AML-193 (cell line): Measurements from ENCODE around the gene ARHGEF6.

Experiments
- DNase-seq, 2 experiments: peaks; one replicate each; lab custom pipeline; 2025; lab: John Stamatoyannopoulos, UW

Gene ARHGEF6

DNA sequence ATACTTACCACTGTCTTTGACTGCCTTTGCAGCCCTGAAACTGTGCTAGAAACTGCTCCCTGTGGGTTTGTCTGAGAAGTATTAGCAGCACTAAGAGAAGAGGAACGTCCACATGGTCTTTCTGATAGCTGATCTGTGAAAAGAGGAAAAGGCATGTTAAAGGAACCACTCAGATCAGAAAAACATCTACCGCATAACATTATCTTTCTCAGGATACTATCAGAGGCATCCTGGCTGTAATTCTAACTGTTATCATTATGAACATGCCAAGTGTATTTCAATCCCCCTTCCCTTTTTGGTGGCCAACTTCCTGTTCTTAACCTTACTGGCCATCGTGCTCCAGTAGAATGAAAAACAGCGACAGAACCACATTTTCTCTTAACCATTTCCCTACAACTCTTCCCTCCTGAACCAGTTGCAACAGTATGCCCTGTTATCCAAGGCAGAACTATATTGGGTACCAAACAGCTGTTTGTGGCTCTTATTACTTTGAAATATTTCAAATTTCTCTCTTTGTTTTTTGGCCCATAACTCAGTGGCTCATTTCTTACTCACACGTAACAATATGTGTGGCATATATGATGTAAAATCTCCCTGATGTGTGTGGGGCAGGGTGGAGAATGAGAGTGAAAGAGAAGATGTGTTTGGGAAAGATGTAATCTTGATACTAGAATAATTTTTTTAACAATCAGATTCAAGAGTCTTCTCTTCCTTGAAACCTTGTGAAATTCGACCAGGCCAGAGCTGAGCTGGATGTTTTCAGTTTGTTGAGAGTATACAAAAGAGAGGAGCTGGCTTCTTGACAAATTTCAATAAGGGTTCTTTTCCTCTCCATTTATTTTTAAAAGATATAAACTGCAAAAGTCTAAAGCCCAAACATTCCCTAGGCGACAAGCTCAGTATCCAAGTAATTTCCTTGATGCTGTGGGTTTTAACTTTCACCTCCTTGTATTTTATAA lies 35.2 kb downstream of the ARHGEF6 start:
- peak; percentile 12 to 26 for DNase-seq

DNA sequence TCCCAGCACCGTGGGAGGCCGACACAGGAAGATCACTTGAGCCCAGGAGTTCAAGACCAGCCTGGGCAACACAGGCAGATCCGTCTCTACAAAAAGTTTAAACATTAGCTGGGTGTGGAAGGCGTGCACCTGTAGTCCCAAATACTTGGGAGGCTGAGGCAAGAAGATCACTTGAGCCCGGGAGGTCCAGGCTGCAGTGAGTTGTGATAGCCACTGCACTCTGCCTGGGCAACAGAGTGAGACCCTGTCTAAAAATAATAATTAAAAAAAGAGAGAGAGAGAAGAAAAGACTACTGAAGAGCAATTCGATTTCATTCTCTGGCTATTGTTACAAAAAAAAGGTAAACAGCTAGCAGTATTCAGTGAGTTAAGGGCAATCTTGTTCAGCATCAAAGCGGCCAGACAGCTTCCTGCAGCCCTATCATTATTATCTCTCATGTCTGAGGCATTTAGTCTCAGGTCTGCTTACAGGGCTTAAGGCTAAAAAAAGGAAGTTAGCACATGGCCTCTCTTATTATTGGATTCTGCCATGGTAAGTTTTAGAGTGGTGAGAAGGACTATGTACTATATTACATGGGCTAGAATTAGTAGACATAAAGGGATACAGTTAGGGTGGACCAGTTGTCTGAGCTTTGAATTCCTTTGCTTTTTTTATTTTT lies 37.9 kb downstream of the ARHGEF6 start:
- no peak for DNase-seq

DNA sequence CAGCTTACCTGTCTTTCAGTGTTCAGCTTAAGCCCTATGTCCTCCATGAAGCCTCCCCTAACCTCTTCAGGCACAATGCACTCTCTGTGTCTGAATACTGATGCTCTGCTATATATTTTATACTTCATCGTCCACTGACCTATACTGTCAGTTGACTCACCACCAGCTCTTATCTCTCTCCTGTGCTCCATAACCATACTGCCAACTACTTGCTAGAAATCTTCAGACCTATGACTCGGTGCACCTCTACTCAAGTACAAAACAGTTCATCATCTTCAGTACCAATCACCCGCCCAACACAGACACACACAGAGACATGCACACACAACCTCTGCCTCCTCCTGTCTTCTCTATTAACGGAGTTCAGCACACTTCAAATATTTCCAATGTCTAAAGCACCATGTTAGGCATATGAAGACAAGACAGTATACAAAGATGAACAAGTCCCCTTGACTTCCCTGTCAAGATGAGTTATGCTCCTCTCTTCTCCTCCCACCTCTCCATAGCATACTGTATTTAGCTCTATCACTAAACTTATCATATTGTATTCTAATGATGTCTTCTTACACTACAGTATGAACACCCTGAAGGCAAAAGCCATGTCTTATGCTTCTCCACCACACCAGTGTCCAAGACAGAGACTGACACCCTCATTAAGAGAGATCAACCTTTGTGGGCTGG lies 42.5 kb downstream of the ARHGEF6 start:
- no peak for DNase-seq

DNA sequence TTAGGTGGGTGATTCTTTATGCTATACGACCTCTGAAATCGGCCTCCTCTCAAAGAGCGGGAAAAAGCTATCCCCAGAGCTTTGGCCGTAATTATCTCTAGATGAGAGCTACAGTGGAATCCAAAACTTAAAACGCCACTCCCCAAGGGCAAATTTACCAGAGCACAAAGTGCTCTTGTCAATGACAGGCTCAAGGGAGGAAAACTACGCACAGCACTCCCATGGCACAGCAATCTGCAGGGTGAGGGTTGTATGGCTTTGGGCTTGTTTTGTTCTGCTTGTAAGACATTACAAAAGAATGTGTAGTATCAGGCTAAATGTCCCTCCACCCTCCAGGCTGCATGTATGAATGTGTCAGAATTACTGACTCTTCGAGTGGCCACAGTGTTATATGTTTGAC lies 44.0 kb downstream of the ARHGEF6 start:
- DNase-seq: no peak

DNA sequence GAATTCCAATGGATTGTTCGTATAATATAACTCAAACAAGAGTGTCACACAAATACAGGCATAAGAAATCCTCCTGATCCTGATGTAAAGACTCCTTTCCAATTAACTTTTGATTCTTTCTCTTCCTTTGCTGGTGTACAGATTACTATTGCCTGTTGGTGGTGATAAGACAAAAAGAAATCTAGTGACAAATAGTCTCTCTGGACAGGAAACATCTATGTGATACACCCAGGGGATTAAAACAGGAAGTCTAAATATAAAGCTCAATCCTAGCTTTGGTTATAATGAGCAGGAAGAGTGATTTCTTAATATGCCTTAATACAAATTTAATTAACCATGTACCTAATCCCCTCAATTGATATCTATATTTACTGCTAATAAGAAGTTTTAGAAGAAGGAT lies 45.1 kb downstream of the ARHGEF6 start:
- DNase-seq: no peak

DNA sequence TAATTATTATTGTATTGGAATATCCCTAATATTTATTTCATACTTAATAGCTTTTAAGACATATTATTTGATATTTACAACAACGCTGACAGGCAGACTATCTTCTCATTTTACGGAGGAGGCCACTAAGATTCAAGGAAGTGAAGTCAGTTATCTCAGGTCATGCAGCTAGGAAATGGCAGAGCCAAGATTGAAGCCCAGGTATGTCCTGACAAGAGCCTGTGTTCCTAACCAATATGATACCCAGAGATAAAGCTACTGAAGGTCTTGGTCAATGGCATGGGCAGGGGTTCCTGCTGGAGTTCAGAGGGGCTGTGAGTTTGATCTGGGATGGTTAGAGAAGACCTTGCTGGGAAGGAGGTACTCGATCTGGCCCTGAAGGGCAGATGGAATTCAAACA lies 47.1 kb downstream of the ARHGEF6 start:
- DNase-seq: no peak

DNA sequence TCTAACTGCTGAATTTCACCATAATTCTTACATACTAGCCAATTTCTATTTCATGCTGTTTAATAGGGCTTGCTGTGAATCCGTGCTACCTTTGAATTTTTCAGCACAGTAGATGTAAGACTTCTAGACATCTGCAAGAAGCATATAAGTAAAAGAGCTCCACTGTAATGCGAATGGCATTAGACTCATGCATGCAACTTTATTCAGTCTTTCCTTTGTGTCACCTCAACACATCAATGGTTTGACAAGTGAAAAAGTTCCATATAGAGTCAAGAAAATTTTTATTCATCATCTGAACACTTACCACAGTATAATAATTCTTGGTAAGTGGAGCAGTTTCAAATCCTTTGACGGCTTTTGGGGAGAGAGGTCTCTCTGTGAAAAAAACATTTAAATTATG lies 48.9 kb downstream of the ARHGEF6 start:
- no peak for DNase-seq

DNA sequence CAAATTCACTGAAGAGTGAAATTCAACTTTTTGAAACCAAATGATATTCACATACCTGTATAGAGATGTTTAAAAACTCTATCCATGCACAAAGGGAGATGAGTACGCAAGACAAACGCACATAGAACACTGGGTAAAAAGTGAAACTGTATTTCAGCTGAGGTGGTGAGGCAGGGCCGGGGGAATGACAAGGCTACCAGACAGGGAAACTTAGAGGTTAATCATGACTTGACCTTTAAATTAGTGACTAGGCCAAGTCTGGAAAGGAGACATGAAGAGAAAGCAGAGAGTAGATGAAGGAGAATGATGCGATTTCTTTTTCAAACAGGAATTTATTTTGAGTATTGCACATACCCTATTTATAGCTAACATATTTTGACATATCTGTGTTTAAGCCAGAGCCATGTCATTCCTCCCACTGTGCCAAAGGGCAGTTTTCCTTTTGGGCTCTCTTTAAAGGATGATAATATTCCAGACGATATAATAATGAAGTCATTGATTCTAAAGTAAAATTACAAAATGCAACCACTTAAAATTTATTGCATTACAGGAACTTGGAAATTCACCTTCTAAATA lies 49.4 kb downstream of the ARHGEF6 start:
- no peak for DNase-seq

DNA sequence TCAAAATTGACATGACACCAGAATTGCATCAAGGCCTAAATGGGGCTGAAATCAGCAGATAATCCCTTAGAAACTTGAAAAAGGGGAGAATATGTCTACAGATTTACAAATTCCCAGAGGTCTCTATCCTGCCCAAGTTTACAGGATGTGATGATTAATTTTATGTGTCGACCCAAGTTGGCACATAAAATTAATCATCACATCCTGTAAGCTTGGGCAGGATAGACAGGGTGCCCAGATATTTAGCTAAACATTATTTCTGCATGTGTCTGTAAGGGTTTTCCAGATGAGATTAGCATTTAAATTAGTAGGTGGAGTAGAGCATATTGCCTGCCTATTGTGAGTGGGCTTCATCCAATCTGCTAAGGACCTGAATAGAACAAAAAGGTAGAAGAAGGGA lies 52.3 kb downstream of the ARHGEF6 start:
- DNase-seq: no peak

DNA sequence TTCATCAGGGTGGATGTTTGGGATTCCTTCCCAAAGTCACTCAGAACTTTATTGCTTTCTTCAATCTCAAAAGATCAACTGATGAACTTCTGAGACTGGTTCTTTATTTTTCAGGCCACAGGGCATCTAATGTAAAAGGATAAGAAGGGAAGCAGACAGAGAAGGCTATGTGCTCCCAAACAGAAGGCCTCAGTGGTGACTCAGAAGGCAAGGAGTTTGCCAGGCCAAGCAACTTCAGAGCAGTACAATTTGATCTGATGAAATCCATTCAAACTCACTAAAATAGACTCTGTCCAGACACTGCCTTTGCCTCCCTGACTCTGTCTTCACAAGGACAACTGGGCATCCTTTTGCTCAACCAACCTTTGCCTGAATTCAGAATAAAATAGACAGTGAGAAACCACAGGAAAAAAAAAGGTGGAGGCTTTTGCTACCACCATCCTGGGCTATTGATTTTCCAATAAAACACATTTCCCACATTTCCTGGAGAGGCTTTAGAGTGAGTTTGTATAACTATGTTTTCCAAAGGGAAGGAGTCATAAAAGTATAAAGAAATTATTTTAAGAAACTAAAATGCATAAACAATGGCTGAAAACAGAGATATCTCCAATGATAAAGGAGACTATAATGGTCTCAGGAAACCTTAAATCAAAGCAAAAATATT lies 55.2 kb downstream of the ARHGEF6 start:
- no peak for DNase-seq

DNA sequence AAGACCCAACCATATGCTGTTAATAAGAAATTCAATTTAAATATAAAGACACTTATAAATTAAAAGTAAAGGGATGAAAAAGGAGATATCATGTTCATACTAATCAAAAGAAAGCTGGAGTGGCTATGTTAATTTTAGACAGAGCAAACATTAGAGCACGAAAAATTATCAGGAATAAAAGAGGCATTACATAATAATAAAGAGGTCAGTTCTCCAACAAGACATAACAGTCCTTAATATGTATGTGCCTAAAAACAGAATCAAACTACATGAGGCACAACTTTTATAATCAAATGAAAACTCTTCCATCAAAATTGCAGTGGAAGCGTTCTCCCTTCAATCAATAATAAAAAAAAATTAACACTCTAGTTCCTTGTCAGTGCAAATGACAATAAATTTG lies 62.6 kb downstream of the ARHGEF6 start:
- no peak for DNase-seq

DNA sequence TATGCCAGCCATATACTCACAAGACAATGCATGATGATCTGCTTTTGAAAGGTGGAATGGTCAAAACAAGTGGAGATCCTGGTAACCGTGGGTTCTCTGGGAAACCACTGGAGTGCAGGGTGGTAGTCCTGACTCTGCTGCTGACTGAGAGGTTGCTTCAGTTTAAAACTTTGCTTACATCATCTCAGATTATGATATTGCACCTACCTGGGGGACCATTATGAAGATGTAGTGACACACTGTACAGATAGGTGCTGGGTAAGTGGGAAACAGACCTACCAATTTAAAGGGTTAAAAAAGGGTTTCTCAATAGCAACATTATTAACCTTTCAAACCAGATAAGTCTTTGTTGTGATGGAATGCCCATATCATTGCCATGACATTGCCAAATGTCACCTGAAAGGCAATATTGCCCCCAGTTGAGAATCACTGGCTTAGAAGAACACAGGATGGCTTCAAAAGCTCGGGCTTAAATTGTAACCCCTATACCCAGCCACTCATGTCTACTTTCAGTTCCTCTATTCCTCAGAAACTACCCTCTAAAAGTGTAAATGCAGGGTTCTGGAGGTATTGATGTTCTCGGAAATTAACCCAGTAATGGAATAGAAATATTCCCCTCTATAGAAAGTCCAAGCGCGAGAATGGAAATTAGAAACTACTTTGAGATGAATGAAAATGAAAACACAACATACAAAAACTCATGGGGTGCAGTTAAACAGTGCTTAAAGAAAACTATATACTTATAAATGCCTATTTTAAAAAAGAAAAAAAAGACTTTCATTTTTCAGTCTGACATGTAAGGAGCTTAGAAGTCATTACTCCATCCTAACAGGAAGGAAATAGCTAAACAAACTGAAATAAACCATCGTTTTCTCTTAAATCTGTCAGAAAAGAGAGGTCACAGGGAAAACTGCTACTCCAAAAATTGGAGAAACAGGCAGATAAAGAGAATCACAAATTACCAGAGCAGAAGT lies 65.8 kb downstream of the ARHGEF6 start:
- no peak for DNase-seq

DNA sequence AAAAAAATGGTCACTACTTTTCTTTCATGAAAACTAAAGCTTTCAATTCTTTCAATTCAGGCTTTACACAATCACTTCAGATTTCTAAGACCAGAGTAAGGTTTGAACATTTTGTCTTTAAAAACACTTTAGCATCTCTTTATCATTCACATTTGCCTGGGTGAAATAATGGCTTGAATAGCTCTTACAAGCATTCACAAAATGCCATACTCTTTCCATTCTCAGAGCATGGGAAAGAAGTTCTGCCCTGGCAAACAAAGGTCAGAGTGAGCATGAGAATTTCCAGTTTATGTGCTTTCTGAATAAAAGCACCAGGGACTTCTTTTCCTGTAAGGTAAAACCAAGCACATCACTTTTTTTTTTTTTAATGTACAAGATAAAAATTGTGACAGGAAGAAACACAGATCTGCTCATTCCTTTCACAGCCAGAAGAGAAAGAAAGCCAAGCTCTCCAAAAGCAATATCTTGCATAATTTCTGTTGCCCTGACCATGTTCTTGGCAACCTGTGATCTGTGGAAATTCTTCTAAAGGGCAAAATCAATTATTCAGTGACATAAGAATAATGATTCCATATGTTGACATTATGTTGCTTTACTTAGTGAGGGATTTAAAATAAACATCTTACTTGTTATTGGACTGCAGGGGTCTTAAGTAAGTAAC lies 68.0 kb downstream of the ARHGEF6 start:
- no peak for DNase-seq

DNA sequence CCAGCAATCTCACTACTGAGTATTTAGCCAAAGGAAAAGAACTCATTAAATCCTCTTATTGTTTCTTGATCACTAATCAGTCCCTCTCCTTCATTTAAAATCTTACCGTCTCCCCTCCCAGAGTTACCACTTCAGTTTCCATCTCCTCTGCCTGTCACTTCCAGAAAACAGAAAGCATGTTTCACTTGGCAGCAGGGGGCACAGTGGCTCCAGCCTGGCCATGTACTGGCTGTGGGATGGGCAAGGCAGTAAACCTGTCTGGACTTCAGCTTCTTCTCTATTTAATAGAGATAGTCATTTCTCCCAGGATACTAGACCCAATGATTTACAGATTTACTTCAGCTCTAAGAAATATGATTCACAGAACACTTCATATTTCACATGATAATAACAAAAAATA lies 69.6 kb downstream of the ARHGEF6 start:
- DNase-seq: peak; percentile 8 to 22

DNA sequence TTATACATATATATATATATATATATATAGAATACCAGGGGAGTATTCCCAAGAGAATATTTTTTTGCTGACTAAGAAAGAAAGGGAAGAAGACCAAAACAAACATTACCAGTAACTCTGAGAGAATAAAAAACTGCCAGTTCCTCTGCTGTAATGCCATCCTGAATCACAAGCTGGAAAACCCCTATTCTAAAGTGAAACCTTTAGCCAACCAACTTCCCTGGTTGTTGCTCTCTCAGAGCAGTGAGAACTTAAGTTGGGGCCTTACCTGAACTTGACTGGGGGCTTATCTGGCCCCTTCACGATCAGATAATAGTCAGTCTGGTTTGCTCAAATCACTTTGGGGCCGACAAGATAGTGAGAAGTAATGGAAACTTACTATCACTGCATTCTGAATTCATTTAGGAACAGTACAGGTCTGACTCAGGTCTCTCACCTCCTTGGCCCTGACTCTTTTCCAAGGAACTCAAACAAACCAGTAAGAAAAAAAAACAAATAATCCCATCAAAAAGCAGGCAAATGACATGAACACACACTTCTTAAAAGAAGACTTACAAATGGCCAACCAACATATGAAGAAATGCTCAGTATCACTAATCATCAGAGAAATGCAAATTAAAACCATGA lies 70.3 kb downstream of the ARHGEF6 start:
- DNase-seq: no peak

DNA sequence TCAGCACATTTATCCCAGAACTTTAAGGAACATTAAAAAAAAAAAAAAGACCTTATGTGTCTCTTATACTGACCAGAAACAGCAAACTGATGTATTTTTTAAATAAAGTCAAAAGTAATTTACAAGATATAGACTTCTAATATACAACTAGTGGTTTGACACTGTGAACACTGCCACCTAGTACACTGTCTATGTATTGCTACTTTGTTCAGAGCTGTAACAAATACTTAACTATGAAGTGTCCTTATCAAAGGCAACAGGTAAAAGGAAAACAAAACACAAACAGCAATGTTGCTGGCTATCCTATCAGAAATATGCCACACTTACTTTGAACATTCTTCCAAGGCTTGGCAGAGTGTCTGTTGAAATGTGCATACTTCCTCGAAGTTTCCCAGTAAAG lies 72.4 kb downstream of the ARHGEF6 start:
- DNase-seq: peak in 1 of 2 experiments; percentile 12

DNA sequence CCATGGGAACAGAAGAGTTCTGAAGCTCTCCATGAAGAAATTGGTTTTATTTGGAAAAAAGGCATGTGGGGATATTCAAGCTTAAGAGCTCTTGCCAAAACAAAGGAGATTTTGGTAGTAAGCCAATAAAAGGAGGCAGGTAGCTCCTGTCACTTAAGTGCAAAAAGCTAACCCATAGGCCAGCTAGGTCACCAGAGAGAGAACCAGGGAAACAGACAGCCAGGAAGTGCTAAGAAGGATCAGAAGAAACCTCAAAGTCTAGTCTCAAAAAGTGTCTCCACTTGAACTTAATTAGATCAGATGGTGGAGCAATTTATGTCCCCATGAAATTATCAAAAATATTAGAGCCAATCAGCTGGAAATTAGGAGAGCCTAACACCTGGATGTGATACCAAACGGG lies 83.6 kb downstream of the ARHGEF6 start:
- no peak for DNase-seq

DNA sequence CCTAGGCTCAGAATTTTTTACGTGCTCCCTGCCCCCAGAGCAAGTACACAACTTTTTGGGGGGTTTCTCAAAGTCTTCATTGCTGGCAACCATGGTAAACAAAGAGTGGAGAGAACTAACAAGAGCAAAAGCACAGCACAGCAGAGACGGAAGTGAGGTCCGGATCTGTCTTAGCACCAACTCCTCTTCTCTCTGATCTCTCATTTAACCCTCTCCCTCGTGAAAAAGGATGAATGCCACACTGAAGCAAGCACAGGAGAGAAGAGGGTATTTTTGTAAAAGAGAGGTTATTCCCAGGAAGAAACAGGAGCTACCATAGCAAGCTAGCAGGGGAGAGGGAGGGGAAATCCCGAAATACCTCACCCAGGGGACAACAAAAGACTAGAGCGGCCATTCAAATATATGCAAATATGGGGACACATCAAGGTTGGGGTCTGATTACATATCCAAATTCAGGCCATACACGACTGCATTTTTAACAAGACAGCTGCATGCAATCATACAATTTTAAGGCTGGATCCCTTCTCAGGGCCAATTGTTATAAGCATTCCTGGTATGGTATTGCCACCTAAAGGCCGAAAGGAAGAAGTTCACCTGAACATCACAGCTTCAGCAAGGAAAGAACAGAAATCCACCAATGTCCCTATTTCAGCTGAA lies 86.2 kb downstream of the ARHGEF6 start:
- peak in 1 of 2 experiments; percentile 19 for DNase-seq

DNA sequence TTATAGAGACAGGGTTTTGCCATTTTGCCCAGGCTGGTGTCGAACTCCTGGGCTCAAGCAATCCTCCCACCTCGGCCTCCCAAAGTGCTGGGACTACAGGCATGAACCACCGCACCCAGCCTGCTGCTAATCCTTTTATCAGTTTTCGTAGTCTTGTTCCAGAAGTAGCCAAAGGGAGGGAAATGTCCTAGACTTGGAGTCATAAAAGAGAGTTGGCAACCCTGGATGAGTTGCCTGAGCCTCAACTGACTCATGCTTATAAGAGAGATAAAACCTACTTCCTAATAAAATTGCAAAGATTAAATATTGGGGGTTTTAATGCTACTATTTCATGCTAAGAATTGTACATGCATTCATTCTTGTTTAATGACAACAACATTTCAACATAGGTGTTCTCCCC lies 88.5 kb downstream of the ARHGEF6 start:
- no peak for DNase-seq
